KOPT-K1 (cell line): Measurements from ENCODE around the gene ACOX2.

Experiments
- H3K27ac ChIP-seq: fragments of 200-600 bp; sonication (generic); 2 replicates; pipeline ENCODE4 v1.5.1; 2016; ENCODE audit warnings: antibody characterized with exemption, mild to moderate bottlenecking, low read depth, low read length; ENCODE audit not compliant: poor library complexity, severe bottlenecking
- H3K36me3 ChIP-seq: fragments of 200-600 bp; sonication (generic); 2 replicates; pipeline ENCODE4 v1.5.1; 2017; ENCODE audit warnings: antibody characterized with exemption, mild to moderate bottlenecking, low read length, moderate library complexity; ENCODE audit not compliant: insufficient read depth
- H3K9me3 ChIP-seq: fragments of 200-600 bp; sonication (generic); 2 replicates; pipeline ENCODE4 v1.5.1; 2017; ENCODE audit warnings: antibody characterized with exemption, low read length, mild to moderate bottlenecking; ENCODE audit not compliant: insufficient read depth, poor library complexity, severe bottlenecking

The ACOX2 gene

GRCh38 chr3:58484722-58485069, 52.3 kb downstream of the ACOX2 start:
- Histone ChIP-seq H3K27ac (no peak overlapping the region), H3K36me3 (no peaks in the 10 kb centered on the region), H3K9me3 (no peaks in the 10 kb centered on the region)

DNA sequence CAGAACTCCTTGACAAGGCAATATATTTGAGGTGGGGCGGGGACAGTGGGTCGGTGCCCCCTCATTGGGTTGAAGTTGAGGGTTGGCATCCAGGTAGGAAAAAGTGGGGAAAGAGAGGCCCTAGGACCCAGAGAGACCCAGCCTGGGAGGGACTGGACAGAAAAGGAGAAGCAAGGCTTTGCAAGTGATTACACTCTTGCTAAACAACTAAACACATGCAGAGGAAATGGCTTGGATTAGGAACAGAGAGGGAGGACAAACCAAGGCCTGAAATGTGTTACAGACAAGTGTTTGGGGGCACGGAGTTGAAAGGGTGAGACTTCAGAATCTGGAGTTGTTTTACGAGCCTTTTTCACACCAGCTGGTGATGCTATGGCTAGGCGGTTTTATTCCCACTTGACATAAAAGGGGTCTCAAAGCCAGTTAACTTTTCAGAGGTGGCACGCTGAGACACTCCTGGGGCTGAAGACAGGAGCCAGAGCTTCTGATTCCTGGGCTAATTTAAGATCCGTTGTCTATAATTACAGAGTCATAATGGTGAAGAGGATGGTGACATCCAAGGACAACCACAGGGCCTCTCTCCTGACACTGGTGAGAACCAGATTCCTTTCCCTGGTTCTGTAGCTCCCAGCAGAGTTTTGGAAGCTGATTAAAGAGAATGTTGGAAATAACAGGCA, 52.8 kb downstream of the ACOX2 start:
- H3K27ac ChIP-seq = no peak overlapping the region
- H3K36me3 ChIP-seq = no peaks in the 10 kb centered on the region
- no peaks in the 10 kb centered on the region for H3K9me3 ChIP-seq

DNA sequence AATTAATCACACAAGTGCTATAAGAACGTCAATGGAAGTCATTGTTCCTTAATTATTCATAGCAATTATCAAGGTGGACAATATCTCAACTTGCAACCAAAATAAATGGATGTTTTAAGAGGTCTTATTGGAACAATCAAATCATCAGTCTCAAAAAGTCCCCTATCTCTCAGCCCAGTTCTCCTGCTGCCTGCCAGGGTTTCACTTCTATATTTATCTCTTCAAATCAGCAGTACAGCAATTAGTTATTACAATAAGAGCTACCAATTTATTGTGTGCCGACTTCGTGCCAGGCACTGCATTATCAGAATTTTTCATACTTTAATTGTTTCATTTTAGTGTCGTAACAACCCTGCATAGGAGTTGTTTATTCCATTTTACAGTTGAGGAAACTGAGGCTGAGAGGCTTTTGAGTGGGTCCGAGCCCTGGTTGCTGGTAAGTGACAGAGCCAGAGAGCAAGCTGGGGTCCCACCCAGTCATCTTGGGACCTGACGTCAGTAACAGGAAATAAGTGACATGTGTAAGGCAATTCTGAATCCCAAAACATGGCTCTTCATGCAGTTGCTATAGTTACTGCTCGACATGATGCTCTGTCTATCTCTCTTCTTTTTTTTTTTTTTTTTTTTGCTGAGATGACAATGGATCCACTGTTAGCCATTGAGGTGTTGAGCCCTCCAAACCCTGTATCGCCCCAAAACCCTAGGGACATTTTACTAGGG, 53.9 kb downstream of the ACOX2 start:
- Histone ChIP-seq H3K9me3 (no peaks in the 10 kb centered on the region), H3K27ac (no peak overlapping the region), H3K36me3 (no peaks in the 10 kb centered on the region)

GRCh38 chr3:58480309-58480708, 56.7 kb downstream of the ACOX2 start:
- Histone ChIP-seq H3K36me3 (no peaks in the 10 kb centered on the region), H3K9me3 (no peaks in the 10 kb centered on the region), H3K27ac (no peak overlapping the region)

- Histone ChIP-seq H3K9me3 (no peaks in the 10 kb centered on the region), H3K36me3 (no peaks in the 10 kb centered on the region), H3K27ac (no peak overlapping the region)
Measured at GRCh38 chr3:58478781-58479180, 58.2 kb downstream of the ACOX2 start.

GRCh38 chr3:58474967-58475578, 61.9 kb downstream of the ACOX2 start:
- no peaks in the 10 kb centered on the region for H3K36me3 ChIP-seq
- H3K27ac ChIP-seq = no peak overlapping the region
- no peaks in the 10 kb centered on the region for H3K9me3 ChIP-seq

GRCh38 chr3:58474348-58474911, 62.6 kb downstream of the ACOX2 start:
- H3K27ac ChIP-seq = no peak overlapping the region
- H3K9me3 ChIP-seq = no peaks in the 10 kb centered on the region
- no peaks in the 10 kb centered on the region for H3K36me3 ChIP-seq

- H3K36me3 ChIP-seq = no peaks in the 10 kb centered on the region
- H3K9me3 ChIP-seq = no peaks in the 10 kb centered on the region
- H3K27ac ChIP-seq = no peak overlapping the region
Measured at GRCh38 chr3:58473275-58473674, 63.7 kb downstream of the ACOX2 start.

GRCh38 chr3:58471025-58471887, 65.7 kb downstream of the ACOX2 start:
- no peaks in the 10 kb centered on the region for H3K9me3 ChIP-seq
- H3K36me3 ChIP-seq = no peaks in the 10 kb centered on the region
- no peak overlapping the region for H3K27ac ChIP-seq

DNA sequence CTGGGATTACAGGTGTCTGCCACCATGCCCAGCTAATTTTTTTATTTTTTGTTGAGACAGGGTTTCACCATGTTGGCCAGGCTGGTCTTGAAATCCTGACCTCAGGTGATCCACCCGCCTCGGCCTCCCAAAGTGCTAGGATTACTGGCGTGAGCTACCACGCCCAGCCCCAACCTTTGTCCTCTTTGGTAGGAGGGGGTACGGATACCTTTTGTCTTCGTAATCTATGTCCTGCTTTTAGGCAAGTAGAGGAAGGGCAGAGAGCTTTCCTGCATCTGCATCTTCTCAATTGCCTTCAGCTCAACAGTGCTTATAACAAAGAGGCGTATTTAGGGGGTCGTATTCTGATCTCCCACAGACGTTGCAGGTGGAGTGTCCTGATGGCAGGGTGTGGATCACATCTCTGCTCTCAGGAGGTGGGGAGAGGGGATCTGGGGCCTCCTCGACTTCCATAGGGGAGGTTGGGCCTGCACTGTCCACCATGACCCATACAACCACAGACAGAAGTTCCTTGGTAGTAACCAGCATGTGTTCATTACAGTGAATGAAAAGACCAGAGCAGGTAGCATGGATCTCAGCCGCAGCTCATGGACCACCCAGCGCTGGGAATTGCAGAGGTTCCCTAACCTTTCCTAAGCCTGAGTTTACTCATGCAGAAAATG, 66.5 kb downstream of the ACOX2 start:
- H3K27ac ChIP-seq = no peak overlapping the region

GRCh38 chr3:58469096-58469495, 67.9 kb downstream of the ACOX2 start:
- H3K27ac ChIP-seq = no peak overlapping the region

More for the DNA sequence above, 66.5 kb downstream of the ACOX2 start:
- Histone ChIP-seq H3K9me3 (no peaks in the 10 kb centered on the region), H3K36me3 (no peaks in the 10 kb centered on the region)

DNA sequence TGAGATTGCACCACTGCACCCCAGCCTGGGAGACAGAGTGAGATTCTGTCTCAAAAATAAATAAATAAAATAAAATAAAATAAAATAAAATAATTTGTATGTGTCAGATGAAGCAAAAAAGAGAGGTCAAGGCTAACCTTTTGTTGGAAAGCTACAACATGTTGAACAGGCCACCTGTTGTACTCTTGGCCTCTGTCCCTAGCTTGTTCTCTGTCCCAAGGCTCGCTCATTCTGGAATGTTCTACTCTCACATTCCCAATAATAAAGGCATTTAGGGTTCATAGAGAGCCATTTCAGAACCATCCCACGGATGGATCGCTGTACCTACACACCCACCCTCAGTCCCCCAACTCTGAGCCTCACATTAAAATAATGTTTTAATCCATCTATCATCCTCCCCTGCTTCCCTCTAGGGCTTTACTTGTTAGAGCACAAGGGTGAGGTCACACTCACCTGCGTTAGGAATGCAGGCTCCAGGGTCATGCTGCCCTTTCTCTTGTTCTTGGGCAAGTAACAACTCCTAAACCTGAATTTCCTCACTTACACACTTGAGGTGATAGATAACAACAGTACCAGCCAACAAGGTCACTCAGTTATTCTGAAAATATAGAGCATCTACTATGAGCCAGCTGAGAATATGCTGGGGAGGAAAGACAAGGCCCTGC, 70.0 kb downstream of the ACOX2 start:
- H3K9me3 ChIP-seq = no peaks in the 10 kb centered on the region
- no peaks in the 10 kb centered on the region for H3K36me3 ChIP-seq
- H3K27ac ChIP-seq = no peak overlapping the region

More at GRCh38 chr3:58469096-58469495, 67.9 kb downstream of the ACOX2 start:
- Histone ChIP-seq H3K9me3 (no peaks in the 10 kb centered on the region), H3K36me3 (no peaks in the 10 kb centered on the region)

GRCh38 chr3:58464866-58465265, 72.1 kb downstream of the ACOX2 start:
- Histone ChIP-seq H3K9me3 (no peaks in the 10 kb centered on the region), H3K36me3 (no peaks in the 10 kb centered on the region), H3K27ac (no peak overlapping the region)

- Histone ChIP-seq H3K36me3 (no peaks in the 10 kb centered on the region), H3K27ac (no peak overlapping the region), H3K9me3 (no peaks in the 10 kb centered on the region)
Measured at GRCh38 chr3:58463942-58464271, 73.1 kb downstream of the ACOX2 start.
